HG03575 (cell line): ENCODE measurements around the gene MYO7A.

Experiments
- ATAC-seq: cut with Tn5 transposase; IDR thresholded peaks from one replicate; pipeline ENCODE4 v1.9.1; 2021; ENCODE audit not compliant: unreplicated experiment, insufficient number of reproducible peaks, low FRiP score; ENCODE audit errors: extremely low read depth

MYO7A gene

GRCh38 chr11:77175021-77175842 lies 47.2 kb downstream of the MYO7A start:
- no peak for ATAC-seq

- no peak for ATAC-seq
Measured at GRCh38 chr11:77175869-77176539, 48.0 kb downstream of the MYO7A start.

GRCh38 chr11:77176996-77177395 lies 49.0 kb downstream of the MYO7A start:
- no peak for ATAC-seq

GRCh38 chr11:77178150-77178549 lies 50.1 kb downstream of the MYO7A start:
- no peak for ATAC-seq

GRCh38 chr11:77179048-77179447 lies 51.0 kb downstream of the MYO7A start:
- no peak for ATAC-seq

GRCh38 chr11:77179681-77180080 lies 51.6 kb downstream of the MYO7A start:
- no peak for ATAC-seq

- no peak for ATAC-seq
Measured at GRCh38 chr11:77180346-77180745, 52.3 kb downstream of the MYO7A start.

GRCh38 chr11:77181226-77181625 lies 53.2 kb downstream of the MYO7A start:
- no peak for ATAC-seq

GRCh38 chr11:77181799-77182541 lies 53.9 kb downstream of the MYO7A start:
- ATAC-seq, result no peak

- ATAC-seq, result no peak
Measured at GRCh38 chr11:77182542-77183430, 54.7 kb downstream of the MYO7A start.

- ATAC-seq, result no peak
Measured at GRCh38 chr11:77183431-77183984, 55.5 kb downstream of the MYO7A start.

- no peak for ATAC-seq
Measured at GRCh38 chr11:77184136-77184860, 56.3 kb downstream of the MYO7A start.

- no peak for ATAC-seq
Measured at GRCh38 chr11:77186302-77186701, 58.3 kb downstream of the MYO7A start.

- no peak for ATAC-seq
Measured at GRCh38 chr11:77187111-77187750, 59.2 kb downstream of the MYO7A start.

- no peak for ATAC-seq
Measured at GRCh38 chr11:77187776-77188632, 60.0 kb downstream of the MYO7A start.

- ATAC-seq, result no peak
Measured at GRCh38 chr11:77188633-77189491, 60.8 kb downstream of the MYO7A start.
